ENCODE results near the gene ZC3H13. TPM values are rescaled to one million over a fixed set of nuclear protein-coding genes. Genes with fewer than 3 reads are reported as not detected.

Gene ZC3H13
- total RNA-seq, 2 donors from 2014 or later: 21.8 to 39.5 TPM

- no peak for TF ChIP-seq CTCF (IDR thresholded peaks at IDR 0.05)
- DNase-seq (ENCODE audit: low spot score) (no peak), ATAC-seq (ENCODE audit: insufficient number of reproducible peaks, low FRiP score, low read depth) (no peak)
- Histone ChIP-seq H3K9me3 (no peaks in the 10 kb centered on the region), H3K4me1 (ENCODE audit: control insufficient read depth in 1 of 2, low read depth in 2 of 2) (no peaks in the 10 kb centered on the region), H3K36me3 (no peaks in the 10 kb centered on the region), H3K4me3 (no peak overlapping the region), H3K27ac (no peak overlapping the region), H3K27me3 (replicated peaks; ENCODE audit: insufficient read depth) (no peaks in the 10 kb centered on the region)
Measured at GRCh38 chr13:46086985-46087384, 34.4 kb upstream of the ZC3H13 start.

GRCh38 chr13:46086421-46086922 lies 33.9 kb upstream of the ZC3H13 start:
- no peak for TF ChIP-seq CTCF (IDR thresholded peaks at IDR 0.05)
- no peak for ATAC-seq (ENCODE audit: insufficient number of reproducible peaks, low FRiP score, low read depth)
- H3K4me3 ChIP-seq: no peak overlapping the region

GRCh38 chr13:46085737-46086136 lies 33.2 kb upstream of the ZC3H13 start:
- H3K9me3 ChIP-seq: no peaks in the 10 kb centered on the region

More at GRCh38 chr13:46086421-46086922, 33.9 kb upstream of the ZC3H13 start:
- Histone ChIP-seq H3K27me3 (replicated peaks; ENCODE audit: insufficient read depth) (no peaks in the 10 kb centered on the region), H3K9me3 (no peaks in the 10 kb centered on the region), H3K27ac (no peak overlapping the region), H3K4me1 (ENCODE audit: control insufficient read depth in 1 of 2, low read depth in 2 of 2) (no peaks in the 10 kb centered on the region), H3K36me3 (no peaks in the 10 kb centered on the region)
- DNase-seq (ENCODE audit: low spot score): no peak

GRCh38 chr13:46082324-46082723 lies 29.8 kb upstream of the ZC3H13 start:
- no peak for TF ChIP-seq CTCF (IDR thresholded peaks at IDR 0.05)
- no peaks in the 10 kb centered on the region for H3K27me3 ChIP-seq (replicated peaks; ENCODE audit: insufficient read depth)
- no peaks in the 10 kb centered on the region for H3K9me3 ChIP-seq
- no peaks in the 10 kb centered on the region for H3K4me1 ChIP-seq (ENCODE audit: control insufficient read depth in 1 of 2, low read depth in 2 of 2)
- no peak for ATAC-seq (ENCODE audit: insufficient number of reproducible peaks, low FRiP score, low read depth)
- no peak overlapping the region for H3K27ac ChIP-seq
- H3K36me3 ChIP-seq: no peaks in the 10 kb centered on the region
- no peak for DNase-seq (ENCODE audit: low spot score)
- H3K4me3 ChIP-seq: no peak overlapping the region

More at GRCh38 chr13:46085737-46086136, 33.2 kb upstream of the ZC3H13 start:
- no peaks in the 10 kb centered on the region for H3K4me1 ChIP-seq (ENCODE audit: control insufficient read depth in 1 of 2, low read depth in 2 of 2)
- H3K27me3 ChIP-seq (replicated peaks; ENCODE audit: insufficient read depth): no peaks in the 10 kb centered on the region
- DNase-seq (ENCODE audit: low spot score) (no peak), ATAC-seq (ENCODE audit: insufficient number of reproducible peaks, low FRiP score, low read depth) (no peak)
- no peak overlapping the region for H3K27ac ChIP-seq
- no peaks in the 10 kb centered on the region for H3K36me3 ChIP-seq
- no peak for TF ChIP-seq CTCF (IDR thresholded peaks at IDR 0.05)
- no peak overlapping the region for H3K4me3 ChIP-seq

- Histone ChIP-seq H3K36me3 (no peaks in the 10 kb centered on the region), H3K27ac (no peak overlapping the region), H3K27me3 (replicated peaks; ENCODE audit: insufficient read depth) (no peaks in the 10 kb centered on the region), H3K4me1 (ENCODE audit: control insufficient read depth in 1 of 2, low read depth in 2 of 2) (no peaks in the 10 kb centered on the region), H3K9me3 (no peaks in the 10 kb centered on the region), H3K4me3 (no peak overlapping the region)
- DNase-seq (ENCODE audit: low spot score) (no peak), ATAC-seq (ENCODE audit: insufficient number of reproducible peaks, low FRiP score, low read depth) (no peak)
- no peak for TF ChIP-seq CTCF (IDR thresholded peaks at IDR 0.05)
Measured at GRCh38 chr13:46079770-46080169, 27.2 kb upstream of the ZC3H13 start.

Measured in thoracic aorta (tissue), 2 donors.